ENCODE measurements around the gene RPL39. TPM values are rescaled to one million over a fixed set of nuclear protein-coding genes. Genes with fewer than 3 reads are reported as not detected.

RPL39 gene
- total and polyA plus RNA-seq, 10 of the 15 experiments (the other 5 are each of a cell fraction or from before 2014, with no cell fraction given) = 1,792 to 6,541 (median 3,667) TPM

DNA sequence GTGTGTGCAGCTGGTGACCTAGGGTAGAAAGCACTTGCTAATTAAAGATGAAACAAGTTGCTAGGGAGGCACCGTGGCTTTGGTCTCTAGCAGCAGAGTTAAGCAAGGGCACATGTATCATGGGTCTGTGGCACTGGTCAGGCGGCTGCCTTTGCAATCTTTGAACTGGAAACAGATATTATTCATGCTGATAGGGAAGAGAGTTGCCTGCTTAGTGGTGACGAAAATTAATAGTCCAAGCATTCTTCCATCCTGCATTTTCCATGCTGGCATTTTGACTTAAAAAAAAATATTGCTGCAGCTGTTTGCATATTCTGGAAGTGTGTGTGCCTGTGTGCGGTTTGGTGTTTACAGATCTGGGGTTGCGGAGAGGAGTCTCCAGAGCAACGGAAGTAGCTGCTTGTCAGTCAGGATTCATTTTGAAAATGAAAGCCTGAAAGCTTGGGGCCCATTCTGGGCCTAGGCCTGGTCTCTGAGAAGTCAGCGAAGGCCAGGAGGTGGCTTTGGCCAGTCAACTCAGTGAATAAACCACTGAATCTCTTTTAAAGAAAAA, 35.4 kb downstream of the RPL39 start (continued):
- TF ChIP-seq, protein P1, sequence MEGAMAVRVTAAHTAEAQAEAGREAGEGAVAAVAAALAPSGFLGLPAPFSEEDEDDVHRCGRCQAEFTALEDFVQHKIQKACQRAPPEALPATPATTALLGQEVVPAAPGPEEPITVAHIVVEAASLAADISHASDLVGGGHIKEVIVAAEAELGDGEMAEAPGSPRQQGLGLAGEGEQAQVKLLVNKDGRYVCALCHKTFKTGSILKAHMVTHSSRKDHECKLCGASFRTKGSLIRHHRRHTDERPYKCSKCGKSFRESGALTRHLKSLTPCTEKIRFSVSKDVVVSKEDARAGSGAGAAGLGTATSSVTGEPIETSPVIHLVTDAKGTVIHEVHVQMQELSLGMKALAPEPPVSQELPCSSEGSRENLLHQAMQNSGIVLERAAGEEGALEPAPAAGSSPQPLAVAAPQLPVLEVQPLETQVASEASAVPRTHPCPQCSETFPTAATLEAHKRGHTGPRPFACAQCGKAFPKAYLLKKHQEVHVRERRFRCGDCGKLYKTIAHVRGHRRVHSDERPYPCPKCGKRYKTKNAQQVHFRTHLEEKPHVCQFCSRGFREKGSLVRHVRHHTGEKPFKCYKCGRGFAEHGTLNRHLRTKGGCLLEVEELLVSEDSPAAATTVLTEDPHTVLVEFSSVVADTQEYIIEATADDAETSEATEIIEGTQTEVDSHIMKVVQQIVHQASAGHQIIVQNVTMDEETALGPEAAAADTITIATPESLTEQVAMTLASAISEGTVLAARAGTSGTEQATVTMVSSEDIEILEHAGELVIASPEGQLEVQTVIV (IDR thresholded peaks at IDR 0.05; ENCODE audit: borderline replicate concordance, partially characterized antibody) = no peak
- TF ChIP-seq MXI1 (IDR thresholded peaks at IDR 0.05; ENCODE audit: low read depth, low read length) (peak; percentile 87), STAT1 (conservative IDR thresholded peaks at IDR 0.05) (no peak), ETV6 (conservative IDR thresholded peaks at IDR 0.05 in 1 of 2, IDR thresholded peaks at IDR 0.05 in 1 of 2; ENCODE audit: borderline replicate concordance in 1 of 2, low read depth in 1 of 2) (peak in 1 of 2 experiments; percentile 43; a peak in 1 of 4 replicates), TCF12 (IDR thresholded peaks at IDR 0.05; ENCODE audit: low read depth, low read length) (0 out of 2 replicates have a peak, but pooled peaks have one; percentile 19), TCF3 (IDR thresholded peaks at IDR 0.05; ENCODE audit: borderline replicate concordance, insufficient read depth, low read depth, low read length) (no peak), BRCA1 (IDR thresholded peaks at IDR 0.05; ENCODE audit: low read depth, low read length) (no peak), MYC (IDR thresholded peaks at IDR 0.05; ENCODE audit: insufficient read depth, insufficient read length, insufficient replicate concordance, low read length, severe bottlenecking) (no peak), BHLHE40 (IDR thresholded peaks at IDR 0.05; ENCODE audit: borderline replicate concordance in 1 of 2, low read depth in 2 of 2, low read length in 1 of 2) (peak; percentile 82), POLR2A (IDR thresholded peaks at IDR 0.05; ENCODE audit: low read depth, low read length) (peak; percentile 16; the same call in 1 of the 2 replicates), ASH2L (IDR thresholded peaks at IDR 0.05; ENCODE audit: borderline replicate concordance, low read depth) (no peak), STAT3 (IDR thresholded peaks at IDR 0.05; ENCODE audit: low read depth, low read length) (peak; percentile 77; the same call in 1 of the 2 replicates)
- TF ChIP-seq, protein P2, sequence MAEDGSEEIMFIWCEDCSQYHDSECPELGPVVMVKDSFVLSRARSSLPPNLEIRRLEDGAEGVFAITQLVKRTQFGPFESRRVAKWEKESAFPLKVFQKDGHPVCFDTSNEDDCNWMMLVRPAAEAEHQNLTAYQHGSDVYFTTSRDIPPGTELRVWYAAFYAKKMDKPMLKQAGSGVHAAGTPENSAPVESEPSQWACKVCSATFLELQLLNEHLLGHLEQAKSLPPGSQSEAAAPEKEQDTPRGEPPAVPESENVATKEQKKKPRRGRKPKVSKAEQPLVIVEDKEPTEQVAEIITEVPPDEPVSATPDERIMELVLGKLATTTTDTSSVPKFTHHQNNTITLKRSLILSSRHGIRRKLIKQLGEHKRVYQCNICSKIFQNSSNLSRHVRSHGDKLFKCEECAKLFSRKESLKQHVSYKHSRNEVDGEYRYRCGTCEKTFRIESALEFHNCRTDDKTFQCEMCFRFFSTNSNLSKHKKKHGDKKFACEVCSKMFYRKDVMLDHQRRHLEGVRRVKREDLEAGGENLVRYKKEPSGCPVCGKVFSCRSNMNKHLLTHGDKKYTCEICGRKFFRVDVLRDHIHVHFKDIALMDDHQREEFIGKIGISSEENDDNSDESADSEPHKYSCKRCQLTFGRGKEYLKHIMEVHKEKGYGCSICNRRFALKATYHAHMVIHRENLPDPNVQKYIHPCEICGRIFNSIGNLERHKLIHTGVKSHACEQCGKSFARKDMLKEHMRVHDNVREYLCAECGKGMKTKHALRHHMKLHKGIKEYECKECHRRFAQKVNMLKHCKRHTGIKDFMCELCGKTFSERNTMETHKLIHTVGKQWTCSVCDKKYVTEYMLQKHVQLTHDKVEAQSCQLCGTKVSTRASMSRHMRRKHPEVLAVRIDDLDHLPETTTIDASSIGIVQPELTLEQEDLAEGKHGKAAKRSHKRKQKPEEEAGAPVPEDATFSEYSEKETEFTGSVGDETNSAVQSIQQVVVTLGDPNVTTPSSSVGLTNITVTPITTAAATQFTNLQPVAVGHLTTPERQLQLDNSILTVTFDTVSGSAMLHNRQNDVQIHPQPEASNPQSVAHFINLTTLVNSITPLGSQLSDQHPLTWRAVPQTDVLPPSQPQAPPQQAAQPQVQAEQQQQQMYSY (CRISPR knock-in tag; IDR thresholded peaks at IDR 0.05) = no peak
- TF ChIP-seq, protein P3, sequence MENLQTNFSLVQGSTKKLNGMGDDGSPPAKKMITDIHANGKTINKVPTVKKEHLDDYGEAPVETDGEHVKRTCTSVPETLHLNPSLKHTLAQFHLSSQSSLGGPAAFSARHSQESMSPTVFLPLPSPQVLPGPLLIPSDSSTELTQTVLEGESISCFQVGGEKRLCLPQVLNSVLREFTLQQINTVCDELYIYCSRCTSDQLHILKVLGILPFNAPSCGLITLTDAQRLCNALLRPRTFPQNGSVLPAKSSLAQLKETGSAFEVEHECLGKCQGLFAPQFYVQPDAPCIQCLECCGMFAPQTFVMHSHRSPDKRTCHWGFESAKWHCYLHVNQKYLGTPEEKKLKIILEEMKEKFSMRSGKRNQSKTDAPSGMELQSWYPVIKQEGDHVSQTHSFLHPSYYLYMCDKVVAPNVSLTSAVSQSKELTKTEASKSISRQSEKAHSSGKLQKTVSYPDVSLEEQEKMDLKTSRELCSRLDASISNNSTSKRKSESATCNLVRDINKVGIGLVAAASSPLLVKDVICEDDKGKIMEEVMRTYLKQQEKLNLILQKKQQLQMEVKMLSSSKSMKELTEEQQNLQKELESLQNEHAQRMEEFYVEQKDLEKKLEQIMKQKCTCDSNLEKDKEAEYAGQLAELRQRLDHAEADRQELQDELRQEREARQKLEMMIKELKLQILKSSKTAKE (IDR thresholded peaks at IDR 0.05; ENCODE audit: low read depth, poor library complexity, severe bottlenecking) = peak; percentile 77
- TF ChIP-seq, protein P4, sequence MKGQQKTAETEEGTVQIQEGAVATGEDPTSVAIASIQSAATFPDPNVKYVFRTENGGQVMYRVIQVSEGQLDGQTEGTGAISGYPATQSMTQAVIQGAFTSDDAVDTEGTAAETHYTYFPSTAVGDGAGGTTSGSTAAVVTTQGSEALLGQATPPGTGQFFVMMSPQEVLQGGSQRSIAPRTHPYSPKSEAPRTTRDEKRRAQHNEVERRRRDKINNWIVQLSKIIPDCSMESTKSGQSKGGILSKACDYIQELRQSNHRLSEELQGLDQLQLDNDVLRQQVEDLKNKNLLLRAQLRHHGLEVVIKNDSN (IDR thresholded peaks at IDR 0.05; ENCODE audit: borderline replicate concordance, extremely low read length, insufficient read depth, low read depth, low read length) = no peak
- TF ChIP-seq, protein P5, sequence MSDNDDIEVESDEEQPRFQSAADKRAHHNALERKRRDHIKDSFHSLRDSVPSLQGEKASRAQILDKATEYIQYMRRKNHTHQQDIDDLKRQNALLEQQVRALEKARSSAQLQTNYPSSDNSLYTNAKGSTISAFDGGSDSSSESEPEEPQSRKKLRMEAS (IDR thresholded peaks at IDR 0.05; ENCODE audit: low read depth, low read length) = no peak; the same call in 1 of the 2 replicates
- TF ChIP-seq, protein P6, sequence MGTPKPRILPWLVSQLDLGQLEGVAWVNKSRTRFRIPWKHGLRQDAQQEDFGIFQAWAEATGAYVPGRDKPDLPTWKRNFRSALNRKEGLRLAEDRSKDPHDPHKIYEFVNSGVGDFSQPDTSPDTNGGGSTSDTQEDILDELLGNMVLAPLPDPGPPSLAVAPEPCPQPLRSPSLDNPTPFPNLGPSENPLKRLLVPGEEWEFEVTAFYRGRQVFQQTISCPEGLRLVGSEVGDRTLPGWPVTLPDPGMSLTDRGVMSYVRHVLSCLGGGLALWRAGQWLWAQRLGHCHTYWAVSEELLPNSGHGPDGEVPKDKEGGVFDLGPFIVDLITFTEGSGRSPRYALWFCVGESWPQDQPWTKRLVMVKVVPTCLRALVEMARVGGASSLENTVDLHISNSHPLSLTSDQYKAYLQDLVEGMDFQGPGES (IDR thresholded peaks at IDR 0.05) = no peak
